A673 (cell line): ENCODE data around the gene DNAI7. TPM values are rescaled to one million over a fixed set of nuclear protein-coding genes. Genes with fewer than 3 reads are reported as not detected.
A peak's percentile ranks its signal among the peaks of the same experiment; 100 is the strongest.

Experiments used
- BruUV-seq: library from RNA; stranded (reverse); fragments of 400-500 nt; replicated peaks from 2 replicates; lab custom pipeline; 2021; lab: Mats Ljungman, UMichigan
- CTCF ChIA-PET: fragments of 300-600 bp; sonication (Branson Sonifier 250); formaldehyde crosslinking; loops from one replicate; lab custom pipeline; 2022; ENCODE audit warnings: antibody characterized with exemption; lab: Charles Lee
- POLR2A ChIA-PET: fragments of 300-600 bp; sonication (Branson Sonifier 250); formaldehyde crosslinking; loops from one replicate; lab custom pipeline; 2022; ENCODE audit warnings: antibody characterized with exemption; ENCODE audit not compliant: low non-redundant PET; lab: Charles Lee
- DNase-seq: peaks from one replicate; pipeline ENCODE4 v3.0.0-alpha.2; 2015; ENCODE audit warnings: low spot score
- H3K27ac ChIP-seq: fragments of 200-600 bp; sonication (generic); 2 replicates; pipeline ENCODE4 v1.5.1; 2016; ENCODE audit warnings: mixed run types, low read depth, mild to moderate bottlenecking, mixed read lengths, antibody characterized with exemption, low read length; ENCODE audit not compliant: poor library complexity, severe bottlenecking
- H3K27me3 ChIP-seq: fragments of 200-600 bp; sonication (generic); replicated peaks from 2 replicates; pipeline ENCODE4 v1.6.1; 2017; ENCODE audit warnings: mixed run types, low read depth, mild to moderate bottlenecking, mixed read lengths, antibody characterized with exemption, low read length; ENCODE audit not compliant: insufficient read depth, poor library complexity
- H3K36me3 ChIP-seq: fragments of 200-600 bp; sonication (generic); 2 replicates; pipeline ENCODE4 v1.6.1; 2016; ENCODE audit warnings: mixed run types, mild to moderate bottlenecking, mixed read lengths, antibody characterized with exemption, low read length; ENCODE audit not compliant: insufficient read depth, poor library complexity, severe bottlenecking
- H3K4me1 ChIP-seq: fragments of 200-600 bp; sonication (generic); 2 replicates; pipeline ENCODE4 v1.6.1; 2017; ENCODE audit warnings: mixed run types, mild to moderate bottlenecking, mixed read lengths, antibody characterized with exemption, low read length; ENCODE audit not compliant: insufficient read depth, poor library complexity, severe bottlenecking
- H3K4me3 ChIP-seq: fragments of 200-600 bp; sonication (generic); 2 replicates; pipeline ENCODE4 v1.5.1; 2016; ENCODE audit warnings: low read depth, mixed run types, mild to moderate bottlenecking, mixed read lengths, low read length; ENCODE audit not compliant: poor library complexity, severe bottlenecking
- H3K9me3 ChIP-seq: fragments of 200-600 bp; sonication (generic); 2 replicates; pipeline ENCODE4 v1.6.1; 2016; ENCODE audit warnings: mixed run types, low read depth, mild to moderate bottlenecking, mixed read lengths, antibody characterized with exemption, low read length; ENCODE audit not compliant: poor library complexity, severe bottlenecking
- EZH2 ChIP-seq: fragments of 200-600 bp; sonication (generic); IDR thresholded peaks from 2 replicates; pipeline ENCODE4 v1.6.1; 2017; ENCODE audit warnings: borderline replicate concordance, low read depth, mild to moderate bottlenecking, mixed read lengths, antibody characterized with exemption, low read length; ENCODE audit not compliant: poor library complexity, severe bottlenecking
- intact Hi-C: fragments of 100-400 bp; cut with micrococcal nuclease; formaldehyde crosslinking; loops from one replicate; pipeline ENCODE4 v1.10.0; 2022; ENCODE audit not compliant: unreplicated experiment
- total RNA-seq: library from RNA; stranded (reverse); gene quantifications from 2 replicates; pipeline ENCODE4 v1.2.3, GENCODE V29; 2021
- TF ChIP-seq, protein P1 (sequence below): fragments of 300-800, 200-600 bp; sonication (generic); conservative IDR thresholded peaks from 2 replicates; pipeline ENCODE4 v1.5.1; 2017; ENCODE audit warnings: low read depth, mild to moderate bottlenecking, antibody characterized with exemption, low read length, moderate library complexity, mixed read lengths

The DNAI7 gene
- total RNA-seq, 1 experiment from 2014 or later = 0.73 TPM

GRCh38 chr12:25241167-25242020, 46.4 kb upstream of the DNAI7 start:
- BruUV-seq = no TSS peak
- Histone ChIP-seq H3K4me1 (peaks cover under 1% of the 10 kb centered on the region), H3K9me3 (no peaks in the 10 kb centered on the region), H3K36me3 (peaks cover 4% of the 10 kb centered on the region), H3K4me3 (no peak overlapping the region), H3K27me3 (no peaks in the 10 kb centered on the region), H3K27ac (no peak overlapping the region)
- CTCF ChIA-PET = interaction anchor here (0.7 to 1.9 kb wide), 2 partner anchors 146 to 342 kb away, joined by 3 to 13 read pairs; no protein-coding TSS in a partner anchor
- TF ChIP-seq, protein P1, sequence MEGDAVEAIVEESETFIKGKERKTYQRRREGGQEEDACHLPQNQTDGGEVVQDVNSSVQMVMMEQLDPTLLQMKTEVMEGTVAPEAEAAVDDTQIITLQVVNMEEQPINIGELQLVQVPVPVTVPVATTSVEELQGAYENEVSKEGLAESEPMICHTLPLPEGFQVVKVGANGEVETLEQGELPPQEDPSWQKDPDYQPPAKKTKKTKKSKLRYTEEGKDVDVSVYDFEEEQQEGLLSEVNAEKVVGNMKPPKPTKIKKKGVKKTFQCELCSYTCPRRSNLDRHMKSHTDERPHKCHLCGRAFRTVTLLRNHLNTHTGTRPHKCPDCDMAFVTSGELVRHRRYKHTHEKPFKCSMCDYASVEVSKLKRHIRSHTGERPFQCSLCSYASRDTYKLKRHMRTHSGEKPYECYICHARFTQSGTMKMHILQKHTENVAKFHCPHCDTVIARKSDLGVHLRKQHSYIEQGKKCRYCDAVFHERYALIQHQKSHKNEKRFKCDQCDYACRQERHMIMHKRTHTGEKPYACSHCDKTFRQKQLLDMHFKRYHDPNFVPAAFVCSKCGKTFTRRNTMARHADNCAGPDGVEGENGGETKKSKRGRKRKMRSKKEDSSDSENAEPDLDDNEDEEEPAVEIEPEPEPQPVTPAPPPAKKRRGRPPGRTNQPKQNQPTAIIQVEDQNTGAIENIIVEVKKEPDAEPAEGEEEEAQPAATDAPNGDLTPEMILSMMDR = peak; percentile 86
- no peak for TF ChIP-seq EZH2
- POLR2A ChIA-PET = no interaction called here
- intact Hi-C loops = no loop called here
- peak; percentile 60 for DNase-seq

DNA sequence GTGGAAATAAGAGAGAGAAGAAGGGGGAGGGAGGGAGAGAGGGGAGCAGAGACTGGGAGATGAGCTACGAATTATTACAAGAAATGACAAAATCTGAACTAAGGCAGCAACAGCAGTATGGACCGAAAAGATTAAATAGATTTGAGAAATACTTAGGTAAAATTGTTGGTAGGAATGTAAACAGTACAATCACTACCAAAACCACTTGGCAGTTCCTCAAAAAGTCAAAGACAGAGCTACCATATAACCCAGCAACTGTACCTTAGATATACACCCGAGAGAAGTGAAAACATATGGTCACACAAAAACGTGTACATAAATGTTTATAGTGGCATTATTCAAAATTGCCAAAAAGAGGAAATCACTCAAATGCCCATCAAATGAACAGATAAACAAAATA, 41.7 kb upstream of the DNAI7 start:
- intact Hi-C loops = no loop called here
- POLR2A ChIA-PET = no interaction called here
- Histone ChIP-seq H3K27me3 (no peaks in the 10 kb centered on the region), H3K36me3 (peaks cover 4% of the 10 kb centered on the region), H3K4me3 (no peak overlapping the region), H3K27ac (no peak overlapping the region), H3K4me1 (peaks cover 9% of the 10 kb centered on the region), H3K9me3 (no peaks in the 10 kb centered on the region)
- TF ChIP-seq, protein P1 = no peak
- no peak for TF ChIP-seq EZH2
- no TSS peak for BruUV-seq
- CTCF ChIA-PET = no interaction called here
- no peak for DNase-seq

DNA sequence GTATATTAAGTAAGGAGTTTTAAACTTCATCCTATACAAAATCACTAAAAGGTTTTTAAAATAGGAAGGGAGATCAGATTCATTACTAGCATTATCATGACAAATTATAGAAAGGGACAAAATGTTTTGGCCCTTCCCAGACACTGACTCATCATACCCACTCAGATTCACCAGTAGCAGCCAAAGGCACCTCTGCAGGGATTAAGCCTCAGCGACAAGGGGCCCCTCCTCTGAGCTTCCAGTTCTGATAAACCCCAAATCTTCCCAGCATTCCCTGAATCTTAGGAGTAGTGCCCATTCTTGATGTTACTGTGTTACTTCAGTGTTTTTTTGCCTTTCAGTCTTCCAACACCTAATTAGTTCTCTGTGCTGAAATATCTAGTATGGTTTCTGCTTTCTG, 41.2 kb upstream of the DNAI7 start:
- DNase-seq = peak; percentile 18
- TF ChIP-seq, protein P1 = no peak
- no peak for TF ChIP-seq EZH2
- H3K27me3 ChIP-seq = no peaks in the 10 kb centered on the region
- intact Hi-C loops = no loop called here
- peaks cover 4% of the 10 kb centered on the region for H3K36me3 ChIP-seq
- no peak overlapping the region for H3K4me3 ChIP-seq
- POLR2A ChIA-PET = no interaction called here
- H3K27ac ChIP-seq = no peak overlapping the region
- H3K4me1 ChIP-seq = peaks cover 9% of the 10 kb centered on the region
- H3K9me3 ChIP-seq = no peaks in the 10 kb centered on the region
- CTCF ChIA-PET = no interaction called here
- no TSS peak for BruUV-seq
